CD14-positive monocyte (primary cell): ENCODE measurements around the gene CREG2. TPM values are rescaled to one million over a fixed set of nuclear protein-coding genes. Genes with fewer than 3 reads are reported as not detected.

Experiments used
- DNase-seq, 3 donors: peaks; one replicate each; pipeline ENCODE4 v3.0.0-alpha.2; 2011 to 2022
- H2AFZ ChIP-seq: 2 replicates; pipeline ENCODE4 v1.6.0; 2012; ENCODE audit warnings: mild to moderate bottlenecking, low read depth, low read length, inconsistent platforms; ENCODE audit not compliant: insufficient read depth, poor library complexity, severe bottlenecking
- H3K27ac ChIP-seq, 2 donors: 1 replicate in 1 of 2; 2 replicates in 1 of 2; pipeline ENCODE4 v1.5.1; 2012 to 2013; ENCODE audit warnings: low read length in 2 of 2, control low read depth in 1 of 2, inconsistent platforms in 1 of 2, low read depth in 1 of 2, mild to moderate bottlenecking in 1 of 2
- H3K27me3 ChIP-seq, 2 donors: one replicate each; pipeline versions ENCODE4 v1.6.0 to v1.6.1; 2011 to 2013; ENCODE audit warnings: low read length in 2 of 2; ENCODE audit not compliant: control insufficient read depth in 2 of 2, insufficient read depth in 2 of 2
- H3K36me3 ChIP-seq, 2 donors: replicated peaks in 1 of 2; 1 replicate in 1 of 2; 2 replicates in 1 of 2; pipeline versions ENCODE4 v1.5.1 to v1.6.1; 2012 to 2013; ENCODE audit warnings: low read length in 2 of 2, control low read depth in 1 of 2, inconsistent platforms in 1 of 2, mild to moderate bottlenecking in 1 of 2; ENCODE audit not compliant: insufficient read depth in 2 of 2, control insufficient read depth in 1 of 2
- H3K4me1 ChIP-seq, 2 donors: 1 replicate in 1 of 2; 2 replicates in 1 of 2; pipeline versions ENCODE4 v1.5.1 to v1.6.1; 2012 to 2013; ENCODE audit warnings: low read length in 2 of 2, control low read depth in 1 of 2, inconsistent platforms in 1 of 2, mild to moderate bottlenecking in 1 of 2, moderate library complexity in 1 of 2; ENCODE audit not compliant: insufficient read depth in 2 of 2, control insufficient read depth in 1 of 2
- H3K4me2 ChIP-seq: replicated peaks from 2 replicates; pipeline ENCODE3; 2012; ENCODE audit warnings: low read length, moderate library complexity, mild to moderate bottlenecking; ENCODE audit not compliant: poor library complexity, severe bottlenecking; ENCODE audit errors: extremely low read depth
- H3K4me3 ChIP-seq, 3 experiments: fragments of 200-600 bp in 1 of 3; sonication (generic) in 1 of 3; replicated peaks in 1 of 3; 1 replicate in 2 of 3; 2 replicates in 1 of 3; pipeline ENCODE4 v1.5.1; 2011 to 2013; ENCODE audit warnings: low read length in 3 of 3, mild to moderate bottlenecking in 3 of 3, control low read depth in 2 of 3, low read depth in 2 of 3, inconsistent platforms in 1 of 3, moderate library complexity in 1 of 3
- H3K79me2 ChIP-seq: 2 replicates; pipeline ENCODE4 v1.6.0; 2012; ENCODE audit warnings: mild to moderate bottlenecking, control low read depth, inconsistent platforms, low read length, moderate library complexity; ENCODE audit not compliant: insufficient read depth
- H3K9ac ChIP-seq: 2 replicates; pipeline ENCODE4 v1.6.0; 2017; ENCODE audit warnings: low read length, mild to moderate bottlenecking; ENCODE audit not compliant: insufficient read depth, poor library complexity, severe bottlenecking
- H3K9me3 ChIP-seq, 2 donors: replicated peaks in 1 of 2; 1 replicate in 1 of 2; 2 replicates in 1 of 2; pipeline versions ENCODE4 v1.5.1 to v1.6.1; 2012 to 2013; ENCODE audit warnings: low read length in 2 of 2, control low read depth in 1 of 2; ENCODE audit not compliant: control insufficient read depth in 1 of 2, insufficient read depth in 1 of 2
- H4K20me1 ChIP-seq: 2 replicates; pipeline ENCODE4 v1.6.0; 2012; ENCODE audit warnings: mild to moderate bottlenecking, low read length, control low read depth, moderate library complexity; ENCODE audit not compliant: insufficient read depth
- H3K27ac Mint-ChIP-seq, 7 donors: one replicate each; pipeline ENCODE4 v1.8.0; 2020; ENCODE audit warnings: mild to moderate bottlenecking in 7 of 7, mixed read lengths in 7 of 7, moderate library complexity in 6 of 7, inconsistent platforms in 2 of 7
- H3K27me3 Mint-ChIP-seq, 3 donors: one replicate each; pipeline ENCODE4 v1.8.0; 2021 to 2022; ENCODE audit warnings: low read depth in 3 of 3, mild to moderate bottlenecking in 3 of 3, mixed read lengths in 3 of 3, moderate library complexity in 3 of 3, inconsistent platforms in 1 of 3
- H3K36me3 Mint-ChIP-seq, 2 donors: one replicate each; pipeline ENCODE4 v1.8.0; 2020; ENCODE audit warnings: mixed read lengths in 2 of 2, inconsistent platforms in 1 of 2, mild to moderate bottlenecking in 1 of 2
- H3K4me1 Mint-ChIP-seq: one replicate; pipeline ENCODE4 v1.8.0; 2020; ENCODE audit warnings: mild to moderate bottlenecking, mixed read lengths
- H3K4me3 Mint-ChIP-seq, 2 donors: one replicate each; pipeline ENCODE4 v1.8.0; 2020; ENCODE audit warnings: mild to moderate bottlenecking in 2 of 2, mixed read lengths in 2 of 2, moderate library complexity in 1 of 2
- H3K9me3 Mint-ChIP-seq, 7 donors: one replicate each; pipeline ENCODE4 v1.8.0; 2020 to 2022; ENCODE audit warnings: mixed read lengths in 7 of 7, mild to moderate bottlenecking in 6 of 7, moderate library complexity in 6 of 7, inconsistent platforms in 2 of 7
- WGBS: methylation state at CpG from one replicate; pipeline ENCODE4 v1.1.5; 2013; ENCODE audit warnings: missing lambda C conversion rate; ENCODE audit not compliant: insufficient coverage; 5-methylcytosine and 5-hydroxymethylcytosine counted together
- intact Hi-C, 2 donors: fragments of 100-400 bp; cut with micrococcal nuclease; formaldehyde crosslinking; loops; one replicate each; pipeline versions ENCODE4 v1.15.0 to v1.15.1; 2023
- polyA plus RNA-seq, 3 donors: library from polyadenylated mRNA; depleted of rRNA in 1 of 3; unstranded in 2 of 3; stranded (reverse) in 1 of 3; fragments of 300-500 nt in 2 of 3; fragments of >200 nt in 1 of 3; fragmentation: Illumina TruSeq in 2 of 3; gene quantifications; 1 replicate in 2 of 3; 2 replicates in 1 of 3; pipeline ENCODE4 v1.2.3, GENCODE V29; 2012 to 2021
- TF ChIP-seq, protein P1 (sequence below): fragments of 200-600 bp; IDR thresholded peaks from one replicate; pipeline ENCODE4 v1.8.0; 2022; ENCODE audit warnings: antibody characterized with exemption, mild to moderate bottlenecking

The CREG2 gene
- polyA plus RNA-seq, 3 donors: not detected

DNA sequence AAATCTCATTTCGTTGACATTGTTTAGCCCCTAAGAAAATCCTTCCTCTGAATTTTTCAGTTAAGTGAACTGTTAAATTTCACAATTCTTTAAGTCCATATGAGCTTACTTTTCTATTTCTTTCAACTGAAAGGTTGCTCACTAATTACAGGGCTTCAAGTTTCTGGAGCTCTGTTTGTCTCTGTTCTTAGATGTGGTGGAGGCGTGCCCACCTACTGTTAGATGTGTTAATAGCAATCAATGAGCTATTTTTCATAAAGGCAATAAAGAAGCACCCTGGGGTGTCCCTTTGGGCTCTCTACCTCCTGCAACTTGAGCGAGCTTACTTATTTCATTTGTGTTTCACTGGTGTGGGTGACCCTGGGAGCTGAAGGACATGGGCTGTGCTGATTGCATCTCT lies 25.0 kb downstream of the CREG2 start:
- 100% methylated on average over 1 of the region's 3 CpGs for WGBS
- Histone ChIP-seq H4K20me1 (no peaks in the 10 kb centered on the region), H3K9ac (no peak overlapping the region), H3K4me1 (peaks cover 12 to 16% of the 10 kb centered on the region in 2 donors), H3K4me3 (no peak overlapping the region), H3K79me2 (no peaks in the 10 kb centered on the region), H3K9me3 (no peaks in the 10 kb centered on the region), H3K27ac (no peak overlapping the region), H2AFZ (no peak overlapping the region), H3K4me2 (no peak overlapping the region), H3K27me3 (no peaks in the 10 kb centered on the region), H3K36me3 (no peaks in the 10 kb centered on the region)
- no peak overlapping the region for H3K27ac Mint-ChIP-seq
- TF ChIP-seq, protein P1, sequence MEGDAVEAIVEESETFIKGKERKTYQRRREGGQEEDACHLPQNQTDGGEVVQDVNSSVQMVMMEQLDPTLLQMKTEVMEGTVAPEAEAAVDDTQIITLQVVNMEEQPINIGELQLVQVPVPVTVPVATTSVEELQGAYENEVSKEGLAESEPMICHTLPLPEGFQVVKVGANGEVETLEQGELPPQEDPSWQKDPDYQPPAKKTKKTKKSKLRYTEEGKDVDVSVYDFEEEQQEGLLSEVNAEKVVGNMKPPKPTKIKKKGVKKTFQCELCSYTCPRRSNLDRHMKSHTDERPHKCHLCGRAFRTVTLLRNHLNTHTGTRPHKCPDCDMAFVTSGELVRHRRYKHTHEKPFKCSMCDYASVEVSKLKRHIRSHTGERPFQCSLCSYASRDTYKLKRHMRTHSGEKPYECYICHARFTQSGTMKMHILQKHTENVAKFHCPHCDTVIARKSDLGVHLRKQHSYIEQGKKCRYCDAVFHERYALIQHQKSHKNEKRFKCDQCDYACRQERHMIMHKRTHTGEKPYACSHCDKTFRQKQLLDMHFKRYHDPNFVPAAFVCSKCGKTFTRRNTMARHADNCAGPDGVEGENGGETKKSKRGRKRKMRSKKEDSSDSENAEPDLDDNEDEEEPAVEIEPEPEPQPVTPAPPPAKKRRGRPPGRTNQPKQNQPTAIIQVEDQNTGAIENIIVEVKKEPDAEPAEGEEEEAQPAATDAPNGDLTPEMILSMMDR: no peak
- DNase-seq: no peak
- intact Hi-C loops: no loop called here
- peak overlapping the region in 1 of 2 donors; percentile 37 for H3K4me3 Mint-ChIP-seq
- H3K4me1 Mint-ChIP-seq: peaks cover 23% of the 10 kb centered on the region
- H3K36me3 Mint-ChIP-seq: no peaks in the 10 kb centered on the region
- peaks cover 0 to 3% (median 0%) of the 10 kb centered on the region in 7 donors for H3K9me3 Mint-ChIP-seq
- peaks cover 0 to 5% (median 2%) of the 10 kb centered on the region in 3 donors for H3K27me3 Mint-ChIP-seq

DNA sequence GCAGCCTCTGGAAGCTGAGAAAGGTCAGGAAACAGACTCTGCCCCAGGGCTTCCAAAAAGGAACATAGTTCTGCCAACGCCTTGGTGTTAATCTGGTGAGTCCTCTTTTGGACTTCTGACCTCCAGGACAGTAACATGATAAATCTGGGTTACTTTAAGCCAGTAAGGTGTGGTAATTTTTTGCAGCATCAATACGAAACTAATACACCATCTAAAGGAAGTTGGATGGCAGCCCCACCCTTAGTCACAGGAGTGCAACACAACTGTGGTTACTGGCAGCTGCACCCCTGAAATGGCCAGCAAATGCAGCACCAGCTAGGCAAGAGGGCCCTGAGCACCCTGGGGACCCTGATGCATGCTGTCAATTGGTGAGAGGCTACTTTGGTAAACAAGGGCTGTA lies 25.8 kb downstream of the CREG2 start:
- Mint-ChIP-seq H3K4me1 (peaks cover 23% of the 10 kb centered on the region), H3K4me3 (peak overlapping the region in 1 of 2 donors; percentile 67), H3K27ac (peak overlapping the region in 2 of 7 donors; percentile 10 to 52), H3K27me3 (peaks cover 0 to 5% (median 2%) of the 10 kb centered on the region in 3 donors), H3K9me3 (peaks cover 0 to 3% (median 0%) of the 10 kb centered on the region in 7 donors), H3K36me3 (no peaks in the 10 kb centered on the region)
- Histone ChIP-seq H4K20me1 (no peaks in the 10 kb centered on the region), H3K9me3 (no peaks in the 10 kb centered on the region), H3K4me1 (peaks cover 12 to 16% of the 10 kb centered on the region in 2 donors), H3K79me2 (no peaks in the 10 kb centered on the region), H3K4me2 (peak overlapping the region; percentile 21), H3K27me3 (no peaks in the 10 kb centered on the region), H3K27ac (no peak overlapping the region), H3K9ac (no peak overlapping the region), H3K4me3 (peak overlapping the region in 1 of 3 experiments; percentile 7), H2AFZ (no peak overlapping the region), H3K36me3 (no peaks in the 10 kb centered on the region)
- WGBS: no CpG with 5 or more reads among the region's 2 CpGs
- intact Hi-C loops: no loop called here
- peak in 2 of 3 donors; percentile 31 to 35 for DNase-seq
- TF ChIP-seq, protein P1: no peak
